Measurements from ENCODE around the gene CORO2A.

GRCh38 chr9:98080326-98080725 is 112.1 kb downstream of the CORO2A start:
- no peak for TF ChIP-seq POLR2A (IDR thresholded peaks at IDR 0.05)
- no peak for TF ChIP-seq CTCF (IDR thresholded peaks at IDR 0.05)
- no peak for TF ChIP-seq EP300 (IDR thresholded peaks at IDR 0.05)

All from ovary (tissue), 3 donors.